IMR-90 (cell line): ENCODE results near the gene GRM5. TPM values are rescaled to one million over a fixed set of nuclear protein-coding genes. Genes with fewer than 3 reads are reported as not detected.
A peak's percentile ranks its signal among the peaks of the same experiment; 100 is the strongest.

Experiments
- ATAC-seq: fragments of 200-7000 bp; cut with Tn5 transposase; 2 replicates; pipeline ENCODE4 v1.9.1; 2020; ENCODE audit warnings: low read depth, mild to moderate bottlenecking, moderate library complexity
- BruUV-seq: library from RNA; stranded (reverse); fragments of 400-500 nt; replicated peaks from 2 replicates; lab custom pipeline; 2021; lab: Mats Ljungman, UMichigan
- CTCF ChIA-PET: fragments of 300-600 bp; formaldehyde crosslinking; extraction: SDS; loops from one replicate; lab custom pipeline; 2021; ENCODE audit warnings: antibody characterized with exemption; lab: Yijun Ruan, JAX
- POLR2A ChIA-PET: fragments of 300-600 bp; sonication (Branson Sonifier 250); formaldehyde crosslinking; loops from one replicate; lab custom pipeline; 2022; ENCODE audit warnings: antibody characterized with exemption; ENCODE audit not compliant: unreplicated experiment; lab: Charles Lee
- DNase-seq: peaks from one replicate; pipeline ENCODE4 v3.0.0; 2013
- H2AFZ ChIP-seq: replicated peaks from 2 replicates; pipeline ENCODE3; 2013; ENCODE audit warnings: low read length, mild to moderate bottlenecking; ENCODE audit not compliant: poor library complexity
- H2AK5ac ChIP-seq: 2 replicates; pipeline ENCODE4 v1.6.1; 2013; ENCODE audit warnings: low read depth, low read length, inconsistent platforms
- H2AK9ac ChIP-seq: replicated peaks from 2 replicates; pipeline ENCODE3; 2013; ENCODE audit warnings: mild to moderate bottlenecking, low read depth, low read length, moderate library complexity; ENCODE audit not compliant: poor library complexity
- H2BK120ac ChIP-seq: 2 replicates; pipeline ENCODE4 v1.6.1; 2013; ENCODE audit warnings: low read depth, low read length, inconsistent platforms
- H2BK15ac ChIP-seq: 3 replicates; pipeline ENCODE4 v1.6.1; 2013; ENCODE audit warnings: low read depth, low read length, inconsistent platforms
- H2BK20ac ChIP-seq: 2 replicates; pipeline ENCODE4 v1.6.1; 2013; ENCODE audit warnings: low read depth, mild to moderate bottlenecking, inconsistent platforms, low read length, moderate library complexity
- H2BK5ac ChIP-seq: 2 replicates; pipeline ENCODE4 v1.6.1; 2013; ENCODE audit warnings: mild to moderate bottlenecking, low read depth, low read length, inconsistent platforms; ENCODE audit not compliant: poor library complexity, severe bottlenecking
- H3K14ac ChIP-seq: replicated peaks from 2 replicates; pipeline ENCODE4 v1.6.1; 2013; ENCODE audit warnings: low read depth, low read length, inconsistent platforms
- H3K18ac ChIP-seq: 2 replicates; pipeline ENCODE4 v1.6.1; 2013; ENCODE audit warnings: low read depth, low read length, control low read depth
- H3K23ac ChIP-seq: 2 replicates; pipeline ENCODE4 v1.6.1; 2013; ENCODE audit warnings: low read depth, low read length, inconsistent platforms
- H3K27ac ChIP-seq: 2 replicates; pipeline ENCODE4 v1.5.1; 2013; ENCODE audit warnings: mild to moderate bottlenecking, control low read depth, low read length; ENCODE audit not compliant: insufficient read depth
- H3K27me3 ChIP-seq: 2 replicates; pipeline ENCODE4 v1.6.1; 2013; ENCODE audit warnings: low read length; ENCODE audit not compliant: control insufficient read depth, insufficient read depth
- H3K36me3 ChIP-seq: 2 replicates; pipeline ENCODE4 v1.6.1; 2013; ENCODE audit warnings: low read length, mixed read lengths; ENCODE audit not compliant: control insufficient read depth, insufficient read depth
- H3K4ac ChIP-seq: 2 replicates; pipeline ENCODE4 v1.6.1; 2013; ENCODE audit warnings: low read depth, low read length, inconsistent platforms
- H3K4me1 ChIP-seq: 2 replicates; pipeline ENCODE4 v1.6.1; 2013; ENCODE audit warnings: low read length, mixed read lengths; ENCODE audit not compliant: control insufficient read depth, insufficient read depth
- H3K4me2 ChIP-seq: 2 replicates; pipeline ENCODE4 v1.6.1; 2013; ENCODE audit warnings: low read depth, mild to moderate bottlenecking, control low read depth, low read length, moderate library complexity
- H3K4me3 ChIP-seq: 2 replicates; pipeline ENCODE4 v1.5.1; 2013; ENCODE audit warnings: low read depth, mild to moderate bottlenecking, control low read depth, low read length, moderate library complexity; ENCODE audit not compliant: insufficient read depth
- H3K56ac ChIP-seq: 2 replicates; pipeline ENCODE4 v1.6.1; 2013; ENCODE audit warnings: low read length, inconsistent platforms; ENCODE audit not compliant: insufficient read depth; ENCODE audit errors: extremely low read depth
- H3K79me1 ChIP-seq, 2 experiments: 2 replicates each; pipeline ENCODE4 v1.6.1; 2013; ENCODE audit warnings: low read length in 2 of 2, inconsistent platforms in 1 of 2, low read depth in 1 of 2
- H3K9ac ChIP-seq: 2 replicates; pipeline ENCODE4 v1.6.1; 2013; ENCODE audit warnings: low read depth, low read length, control low read depth
- H3K9me1 ChIP-seq: 2 replicates; pipeline ENCODE4 v1.6.1; 2013; ENCODE audit warnings: low read length, inconsistent platforms; ENCODE audit not compliant: insufficient read depth
- H3K9me3 ChIP-seq: 2 replicates; pipeline ENCODE4 v1.6.1; 2013; ENCODE audit warnings: low read length; ENCODE audit not compliant: control insufficient read depth, insufficient read depth
- H4K20me1 ChIP-seq: 2 replicates; pipeline ENCODE4 v1.6.1; 2013; ENCODE audit warnings: low read length, inconsistent platforms; ENCODE audit not compliant: insufficient read depth
- H4K5ac ChIP-seq: 2 replicates; pipeline ENCODE4 v1.6.1; 2013; ENCODE audit warnings: mild to moderate bottlenecking, low read depth, low read length, control low read depth
- H4K8ac ChIP-seq, 2 experiments: 2 replicates each; pipeline ENCODE4 v1.6.1; 2013; ENCODE audit warnings: low read depth in 2 of 2, low read length in 2 of 2, control low read depth in 1 of 2, inconsistent platforms in 1 of 2
- H4K91ac ChIP-seq: 2 replicates; pipeline ENCODE4 v1.6.1; 2013; ENCODE audit warnings: low read depth, low read length, inconsistent platforms; ENCODE audit not compliant: insufficient read depth
- BHLHE40 ChIP-seq: fragments of 150-350 bp; IDR thresholded peaks from 2 replicates; pipeline ENCODE4 v1.6.1; 2016; ENCODE audit warnings: mild to moderate bottlenecking, low read depth, low read length
- CEBPB ChIP-seq: IDR thresholded peaks from 2 replicates; pipeline ENCODE4 v1.6.1; 2012; ENCODE audit warnings: low read depth, low read length, improper control_type of control experiment
- CHD1 ChIP-seq: IDR thresholded peaks from 2 replicates; pipeline ENCODE4 v1.6.1; 2012; ENCODE audit warnings: low read depth, low read length, improper control_type of control experiment
- ELK1 ChIP-seq: fragments of 150-350 bp; IDR thresholded peaks from 2 replicates; pipeline ENCODE4 v1.6.1; 2016; ENCODE audit warnings: low read depth, mild to moderate bottlenecking, low read length, moderate library complexity, borderline replicate concordance
- FOS ChIP-seq: fragments of 150-350 bp; IDR thresholded peaks from 2 replicates; pipeline ENCODE4 v1.6.1; 2016; ENCODE audit warnings: low read depth, low read length
- MAFK ChIP-seq: IDR thresholded peaks from 2 replicates; pipeline ENCODE4 v1.6.1; 2012; ENCODE audit warnings: low read depth, low read length, improper control_type of control experiment
- MAZ ChIP-seq: IDR thresholded peaks from 2 replicates; pipeline ENCODE4 v1.6.1; 2012; ENCODE audit warnings: low read depth, mild to moderate bottlenecking, low read length, improper control_type of control experiment, moderate library complexity, borderline replicate concordance
- MXI1 ChIP-seq: IDR thresholded peaks from 2 replicates; pipeline ENCODE4 v1.6.1; 2012; ENCODE audit warnings: low read depth, mild to moderate bottlenecking, low read length, moderate library complexity, borderline replicate concordance
- NFE2L2 ChIP-seq: fragments of 150-350 bp; IDR thresholded peaks from 2 replicates; pipeline ENCODE4 v1.6.1; 2016; ENCODE audit warnings: low read depth, mild to moderate bottlenecking, low read length
- POLR2A ChIP-seq: IDR thresholded peaks from 2 replicates; pipeline ENCODE4 v1.6.1; 2012; ENCODE audit warnings: mild to moderate bottlenecking, low read depth, low read length
- RAD21 ChIP-seq: IDR thresholded peaks from 2 replicates; pipeline ENCODE4 v1.6.1; 2012; ENCODE audit warnings: low read length, improper control_type of control experiment
- RCOR1 ChIP-seq: IDR thresholded peaks from 2 replicates; pipeline ENCODE4 v1.6.1; 2012; ENCODE audit warnings: mild to moderate bottlenecking, low read length, improper control_type of control experiment; ENCODE audit not compliant: insufficient replicate concordance
- RFX5 ChIP-seq: IDR thresholded peaks from 2 replicates; pipeline ENCODE4 v1.8.0; 2012; ENCODE audit warnings: low read depth, mild to moderate bottlenecking, low read length, moderate library complexity
- SMC3 ChIP-seq: fragments of 150-350 bp; IDR thresholded peaks from 2 replicates; pipeline ENCODE4 v1.6.1; 2016; ENCODE audit warnings: low read depth, mild to moderate bottlenecking, antibody characterized with exemption, low read length, moderate library complexity
- USF2 ChIP-seq: fragments of 150-350 bp; IDR thresholded peaks from 2 replicates; pipeline ENCODE4 v1.6.1; 2017; ENCODE audit warnings: mild to moderate bottlenecking, antibody characterized with exemption, low read length, low read depth
- WGBS, 2 experiments: methylation state at CpG; one replicate each; pipeline versions ENCODE4 v1.1.5 to v1.1.7; 2013; ENCODE audit warnings: missing lambda C conversion rate in 2 of 2; ENCODE audit not compliant: insufficient read length in 1 of 2; ENCODE audit errors: extremely low coverage in 2 of 2; 5-methylcytosine and 5-hydroxymethylcytosine counted together
- dilution Hi-C: fragments of 300-500 bp; cut with HindIII; formaldehyde crosslinking; loops from one replicate; pipeline ENCODE4 v1.14.3; 2018; ENCODE audit warnings: low sequenced_read_pairs; ENCODE audit not compliant: unreplicated experiment
- in situ Hi-C: fragments of 300-500 bp; cut with MboI; formaldehyde crosslinking; loops from 3 replicates; pipeline ENCODE4 v1.14.3; 2019; ENCODE audit warnings: low sequenced_read_pairs, inconsistent platforms, mixed read lengths
- intact Hi-C: fragments of 100-400 bp; cut with micrococcal nuclease; formaldehyde crosslinking; loops from 2 replicates; pipeline ENCODE4 v1.10.0; 2022
- polyA plus RNA-seq, 3 experiments: library from polyadenylated mRNA; depleted of rRNA; stranded (reverse); fragments of >200 nt; gene quantifications; 2 replicates each; pipeline ENCODE4 v1.2.3, GENCODE V29; 2012; ENCODE audit warnings: low replicate concordance in 1 of 3
- total RNA-seq: library from RNA; depleted of rRNA; stranded (reverse); fragments of >200 nt; gene quantifications from 2 replicates; pipeline ENCODE4 v1.2.3, GENCODE V29; 2012

GRM5 gene
- total and polyA plus RNA-seq, 2 of the 4 experiments (the other 2 are of a cell fraction), result under 0.01 TPM

- ChIA-PET CTCF (interaction anchor here (1.0 kb wide), 1 partner anchor 539 kb away, joined by 4 read pairs; no protein-coding TSS in a partner anchor), POLR2A (no interaction called here)
- Histone ChIP-seq H3K4me1 (peaks cover 4% of the 10 kb centered on the region), H3K56ac (no peak overlapping the region), H4K5ac (no peak overlapping the region), H3K27me3 (no peaks in the 10 kb centered on the region; the same call in 1 of the 2 replicates), H2AK5ac (peak overlapping the region; percentile 57; the same call in 1 of the 2 replicates), H4K8ac (peak overlapping the region in 1 of 2 experiments; percentile 22; a peak in 2 of 4 replicates), H3K4me3 (no peak overlapping the region), H2BK15ac (0 out of 3 replicates have a peak overlapping the region, but pooled peaks have one; percentile 77), H4K91ac (peak overlapping the region; percentile 5; the same call in 1 of the 2 replicates), H3K9me1 (no peaks in the 10 kb centered on the region; the same call in 1 of the 2 replicates), H3K18ac (peak overlapping the region; percentile 83), H2BK5ac (peak overlapping the region; percentile 48), H3K27ac (peak overlapping the region; percentile 57; the same call in 1 of the 2 replicates), H2AK9ac (no peak overlapping the region), H3K79me1 (no peaks in the 10 kb centered on the region), H2BK120ac (peak overlapping the region; percentile 53), H2BK20ac (peak overlapping the region; percentile 80), H4K20me1 (no peaks in the 10 kb centered on the region), H3K36me3 (no peaks in the 10 kb centered on the region), H3K9ac (no peak overlapping the region), H3K14ac (peak overlapping the region; percentile 41), H3K4me2 (peak overlapping the region; percentile 80), H3K9me3 (no peaks in the 10 kb centered on the region), H2AFZ (no peak overlapping the region), H3K23ac (peak overlapping the region; percentile 34), H3K4ac (peak overlapping the region; percentile 62)
- dilution Hi-C loops (no loop called here), in situ Hi-C loops (loop anchor here (25.0 kb wide), 1 partner anchor 332 kb away; no protein-coding TSS in a partner anchor), intact Hi-C loops (no loop called here)
- ATAC-seq (peak; percentile 79), DNase-seq (peak; percentile 99)
- BruUV-seq, result no TSS peak
- no CpG with 5 or more reads among the region's 7 CpGs for WGBS, 2 experiments
- no peak for TF ChIP-seq RFX5
- peak; percentile 82 for TF ChIP-seq CEBPB
- TF ChIP-seq USF2, result no peak
- peak; percentile 34; the same call in 1 of the 2 replicates for TF ChIP-seq MAFK
- peak; percentile 54 for TF ChIP-seq FOS
- TF ChIP-seq BHLHE40, result peak; percentile 91
- TF ChIP-seq SMC3, result no peak
- no peak for TF ChIP-seq POLR2A
- TF ChIP-seq MAZ, result no peak
- TF ChIP-seq ELK1, result no peak
- TF ChIP-seq MXI1, result 0 out of 2 replicates have a peak, but pooled peaks have one; percentile 18
- no peak for TF ChIP-seq NFE2L2
- no peak for TF ChIP-seq CHD1
- TF ChIP-seq RAD21, result no peak
- TF ChIP-seq RCOR1, result no peak
Measured at GRCh38 chr11:88555018-88555828, 510.6 kb downstream of the GRM5 start.
